Liver (tissue), 9 donors: ENCODE results near the gene FGFRL1. TPM values are rescaled to one million over a fixed set of nuclear protein-coding genes. Genes with fewer than 3 reads are reported as not detected.

Experiments
- DNase-seq: peaks from one replicate; pipeline ENCODE4 v3.0.0-alpha.2; 2017; ENCODE audit warnings: low spot score
- H3K27ac ChIP-seq, 2 donors: one replicate each; pipeline ENCODE4 v1.7.0; 2013; ENCODE audit warnings: inconsistent platforms in 2 of 2, low read length in 2 of 2, control low read depth in 1 of 2, low read depth in 1 of 2, mild to moderate bottlenecking in 1 of 2
- H3K27me3 ChIP-seq, 4 donors: one replicate each; pipeline versions ENCODE4 v1.6.1 to v1.7.0; 2013; ENCODE audit warnings: low read length in 3 of 4, inconsistent platforms in 1 of 4, mild to moderate bottlenecking in 1 of 4, moderate library complexity in 1 of 4; ENCODE audit not compliant: control insufficient read depth in 4 of 4, insufficient read depth in 4 of 4
- H3K36me3 ChIP-seq, 4 donors: one replicate each; pipeline versions ENCODE4 v1.6.1 to v1.7.0; 2013; ENCODE audit warnings: low read length in 3 of 4, mild to moderate bottlenecking in 3 of 4, low read depth in 1 of 4, moderate library complexity in 1 of 4; ENCODE audit not compliant: control insufficient read depth in 4 of 4, insufficient read depth in 3 of 4
- H3K4me1 ChIP-seq, 4 donors: one replicate each; pipeline versions ENCODE4 v1.6.1 to v1.7.0; 2013; ENCODE audit warnings: low read length in 3 of 4, mild to moderate bottlenecking in 3 of 4, moderate library complexity in 1 of 4; ENCODE audit not compliant: control insufficient read depth in 4 of 4, insufficient read depth in 4 of 4
- H3K4me3 ChIP-seq, 3 donors: one replicate each; pipeline versions ENCODE4 v1.6.1 to v1.7.0; 2013; ENCODE audit warnings: low read length in 3 of 3, control low read depth in 1 of 3, low read depth in 1 of 3, mild to moderate bottlenecking in 1 of 3
- H3K9ac ChIP-seq, 2 donors: one replicate each; pipeline ENCODE4 v1.7.0; 2013; ENCODE audit warnings: low read length in 2 of 2, mild to moderate bottlenecking in 2 of 2, moderate library complexity in 2 of 2, control low read depth in 1 of 2, low read depth in 1 of 2
- H3K9me3 ChIP-seq, 4 donors: one replicate each; pipeline versions ENCODE4 v1.6.1 to v1.7.0; 2013; ENCODE audit warnings: low read length in 3 of 4; ENCODE audit not compliant: control insufficient read depth in 4 of 4
- EGR1 ChIP-seq, 2 donors: IDR thresholded peaks; 2 replicates each; pipeline ENCODE4 v1.6.1; 2016 to 2018; ENCODE audit warnings: antibody characterized with exemption in 2 of 2, low read depth in 2 of 2
- FOXA1 ChIP-seq: IDR thresholded peaks from 2 replicates; pipeline ENCODE4 v1.6.1; 2016; ENCODE audit warnings: antibody characterized with exemption
- FOXA2 ChIP-seq: IDR thresholded peaks from 2 replicates; pipeline ENCODE4 v1.6.1; 2016; ENCODE audit warnings: antibody characterized with exemption
- GABPA ChIP-seq, 2 donors: IDR thresholded peaks in 1 of 2; conservative IDR thresholded peaks in 1 of 2; 2 replicates each; pipeline ENCODE4 v1.6.1; 2016; ENCODE audit warnings: antibody characterized with exemption in 2 of 2, mild to moderate bottlenecking in 1 of 2, moderate library complexity in 1 of 2
- HNF4A ChIP-seq, 2 donors: conservative IDR thresholded peaks; 2 replicates each; pipeline ENCODE4 v1.6.1; 2016; ENCODE audit warnings: antibody characterized with exemption in 2 of 2, mild to moderate bottlenecking in 2 of 2
- HNF4G ChIP-seq: IDR thresholded peaks from 2 replicates; pipeline ENCODE4 v1.6.1; 2016; ENCODE audit warnings: antibody characterized with exemption
- JUND ChIP-seq, 2 donors: IDR thresholded peaks; 2 replicates each; pipeline ENCODE4 v1.6.1; 2016; ENCODE audit warnings: antibody characterized with exemption in 2 of 2
- NR2F2 ChIP-seq: IDR thresholded peaks from 2 replicates; pipeline ENCODE4 v1.6.1; 2016; ENCODE audit warnings: antibody characterized with exemption
- RAD21 ChIP-seq, 2 donors: IDR thresholded peaks; 2 replicates each; pipeline ENCODE4 v1.6.1; 2016; ENCODE audit warnings: antibody characterized with exemption in 2 of 2, mild to moderate bottlenecking in 2 of 2
- RXRA ChIP-seq, 2 donors: IDR thresholded peaks; 2 replicates each; pipeline ENCODE4 v1.6.1; 2017 to 2018; ENCODE audit warnings: antibody characterized with exemption in 2 of 2, mild to moderate bottlenecking in 1 of 2
- SP1 ChIP-seq: IDR thresholded peaks from 2 replicates; pipeline ENCODE4 v1.6.1; 2018; ENCODE audit warnings: antibody characterized with exemption, mild to moderate bottlenecking
- TAF1 ChIP-seq: conservative IDR thresholded peaks from 2 replicates; pipeline ENCODE4 v1.6.1; 2016; ENCODE audit warnings: antibody characterized with exemption, mild to moderate bottlenecking
- YY1 ChIP-seq: IDR thresholded peaks from 2 replicates; pipeline ENCODE4 v1.6.1; 2016; ENCODE audit warnings: antibody characterized with exemption, mild to moderate bottlenecking
- WGBS: extraction: QIAGEN DNeasy Blood & Tissue Kit; methylation state at CpG from one replicate; pipeline ENCODE4 v1.1.7; 2013; 5-methylcytosine and 5-hydroxymethylcytosine counted together
- polyA plus RNA-seq, 2 donors: library from polyadenylated mRNA; stranded (reverse) in 1 of 2; unstranded in 1 of 2; fragments of 200-250 nt in 1 of 2; fragments of >200 nt in 1 of 2; fragmentation: Nextera tagmentation in 1 of 2; extraction: Ambion mirVana in 1 of 2; gene quantifications; one replicate each; pipeline versions ENCODE4 v1.2.1 to v1.2.3, GENCODE V29; 2013 to 2015
- total RNA-seq, 2 donors: library from RNA; depleted of rRNA; stranded (reverse); fragments of >200 nt; gene quantifications; one replicate each; pipeline ENCODE4 v1.2.3, GENCODE V29; 2014
- TF ChIP-seq, protein P1 (sequence below): fragments of 150-350 bp; IDR thresholded peaks from 2 replicates; pipeline ENCODE4 v1.5.1; 2017; ENCODE audit warnings: improper control_type of control experiment, low read depth, low read length; ENCODE audit not compliant: missing input control
- TF ChIP-seq, protein P2 (sequence below): IDR thresholded peaks from 2 replicates; pipeline ENCODE4 v1.6.1; 2016; ENCODE audit warnings: antibody characterized with exemption
- TF ChIP-seq, protein P3 (sequence below): IDR thresholded peaks from 2 replicates; pipeline ENCODE4 v1.6.1; 2016; ENCODE audit warnings: antibody characterized with exemption, mild to moderate bottlenecking
- TF ChIP-seq, protein P4 (sequence below): IDR thresholded peaks from 2 replicates; pipeline ENCODE4 v1.6.1; 2016; ENCODE audit warnings: antibody characterized with exemption
- TF ChIP-seq, protein P5 (sequence below): IDR thresholded peaks from 2 replicates; pipeline ENCODE4 v1.6.1; 2016; ENCODE audit warnings: antibody characterized with exemption
- donor health status: healthy.
- donor health status: healthy.
- donor health status: healthy.
- donor health status: healthy.
- donor health status: healthy.

FGFRL1 gene
- total and polyA plus RNA-seq, 4 donors = 14.2 to 49.1 (median 22.4) TPM

DNA sequence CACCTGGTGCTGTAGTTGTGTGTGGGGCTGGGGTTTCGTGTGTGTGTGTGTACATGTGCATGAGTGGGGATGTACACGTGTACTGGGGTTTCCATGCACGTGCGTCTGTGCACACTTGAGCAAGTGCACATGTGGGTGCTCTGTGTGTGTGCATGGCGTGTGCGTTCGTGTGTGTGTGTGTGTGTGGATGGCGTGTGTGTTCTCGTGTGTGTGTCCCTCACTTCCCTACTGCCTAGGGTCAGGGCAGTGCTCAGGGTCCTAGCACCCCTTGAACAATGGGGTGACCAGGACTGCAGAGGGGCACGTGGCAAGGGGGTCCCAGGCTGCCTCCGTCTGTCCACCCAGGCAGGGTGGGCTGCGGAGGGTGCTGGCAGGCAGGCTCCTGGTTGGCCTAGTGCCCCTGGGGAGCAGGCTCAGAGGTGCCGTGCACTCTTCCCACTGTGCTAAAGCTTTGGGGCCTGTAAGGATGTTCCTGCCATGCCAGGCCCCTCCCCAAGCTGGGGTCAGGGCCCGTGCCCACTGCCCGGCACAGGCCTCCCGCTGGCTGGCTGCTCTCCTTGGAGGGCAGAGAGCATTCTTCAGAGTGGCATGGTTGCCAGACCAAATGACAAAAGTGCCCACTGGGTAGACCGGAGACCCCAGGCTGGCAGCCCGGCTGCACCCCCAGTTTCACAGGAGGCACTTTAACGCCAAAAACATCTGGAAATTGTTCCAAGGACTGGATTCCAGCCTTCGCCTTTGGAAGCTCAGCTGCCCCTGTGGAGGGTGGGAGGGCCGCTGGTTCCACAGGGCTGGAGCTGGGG, 29.1 kb downstream of the FGFRL1 start:
- no peak overlapping the region for H3K9ac ChIP-seq
- H3K36me3 ChIP-seq = no peaks in the 10 kb centered on the region
- H3K4me1 ChIP-seq = peaks cover 0 to 2% (median 0%) of the 10 kb centered on the region in 4 donors
- no peaks in the 10 kb centered on the region for H3K9me3 ChIP-seq
- TF ChIP-seq HNF4G (no peak), NR2F2 (no peak), TAF1 (no peak), FOXA1 (no peak), YY1 (no peak), EGR1 (IDR thresholded peaks at IDR 0.05; ENCODE audit: low read depth in 2 of 2) (no peak), RAD21 (IDR thresholded peaks at IDR 0.05) (no peak), HNF4A (conservative IDR thresholded peaks at IDR 0.05) (no peak), SP1 (no peak), RXRA (IDR thresholded peaks at IDR 0.05) (no peak), FOXA2 (no peak), GABPA (IDR thresholded peaks at IDR 0.05 in 1 of 2, conservative IDR thresholded peaks at IDR 0.05 in 1 of 2) (no peak), JUND (IDR thresholded peaks at IDR 0.05) (no peak)
- TF ChIP-seq, protein P1, sequence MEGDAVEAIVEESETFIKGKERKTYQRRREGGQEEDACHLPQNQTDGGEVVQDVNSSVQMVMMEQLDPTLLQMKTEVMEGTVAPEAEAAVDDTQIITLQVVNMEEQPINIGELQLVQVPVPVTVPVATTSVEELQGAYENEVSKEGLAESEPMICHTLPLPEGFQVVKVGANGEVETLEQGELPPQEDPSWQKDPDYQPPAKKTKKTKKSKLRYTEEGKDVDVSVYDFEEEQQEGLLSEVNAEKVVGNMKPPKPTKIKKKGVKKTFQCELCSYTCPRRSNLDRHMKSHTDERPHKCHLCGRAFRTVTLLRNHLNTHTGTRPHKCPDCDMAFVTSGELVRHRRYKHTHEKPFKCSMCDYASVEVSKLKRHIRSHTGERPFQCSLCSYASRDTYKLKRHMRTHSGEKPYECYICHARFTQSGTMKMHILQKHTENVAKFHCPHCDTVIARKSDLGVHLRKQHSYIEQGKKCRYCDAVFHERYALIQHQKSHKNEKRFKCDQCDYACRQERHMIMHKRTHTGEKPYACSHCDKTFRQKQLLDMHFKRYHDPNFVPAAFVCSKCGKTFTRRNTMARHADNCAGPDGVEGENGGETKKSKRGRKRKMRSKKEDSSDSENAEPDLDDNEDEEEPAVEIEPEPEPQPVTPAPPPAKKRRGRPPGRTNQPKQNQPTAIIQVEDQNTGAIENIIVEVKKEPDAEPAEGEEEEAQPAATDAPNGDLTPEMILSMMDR = no peak
- TF ChIP-seq, protein P2, sequence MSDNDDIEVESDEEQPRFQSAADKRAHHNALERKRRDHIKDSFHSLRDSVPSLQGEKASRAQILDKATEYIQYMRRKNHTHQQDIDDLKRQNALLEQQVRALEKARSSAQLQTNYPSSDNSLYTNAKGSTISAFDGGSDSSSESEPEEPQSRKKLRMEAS = no peak
- TF ChIP-seq, protein P3, sequence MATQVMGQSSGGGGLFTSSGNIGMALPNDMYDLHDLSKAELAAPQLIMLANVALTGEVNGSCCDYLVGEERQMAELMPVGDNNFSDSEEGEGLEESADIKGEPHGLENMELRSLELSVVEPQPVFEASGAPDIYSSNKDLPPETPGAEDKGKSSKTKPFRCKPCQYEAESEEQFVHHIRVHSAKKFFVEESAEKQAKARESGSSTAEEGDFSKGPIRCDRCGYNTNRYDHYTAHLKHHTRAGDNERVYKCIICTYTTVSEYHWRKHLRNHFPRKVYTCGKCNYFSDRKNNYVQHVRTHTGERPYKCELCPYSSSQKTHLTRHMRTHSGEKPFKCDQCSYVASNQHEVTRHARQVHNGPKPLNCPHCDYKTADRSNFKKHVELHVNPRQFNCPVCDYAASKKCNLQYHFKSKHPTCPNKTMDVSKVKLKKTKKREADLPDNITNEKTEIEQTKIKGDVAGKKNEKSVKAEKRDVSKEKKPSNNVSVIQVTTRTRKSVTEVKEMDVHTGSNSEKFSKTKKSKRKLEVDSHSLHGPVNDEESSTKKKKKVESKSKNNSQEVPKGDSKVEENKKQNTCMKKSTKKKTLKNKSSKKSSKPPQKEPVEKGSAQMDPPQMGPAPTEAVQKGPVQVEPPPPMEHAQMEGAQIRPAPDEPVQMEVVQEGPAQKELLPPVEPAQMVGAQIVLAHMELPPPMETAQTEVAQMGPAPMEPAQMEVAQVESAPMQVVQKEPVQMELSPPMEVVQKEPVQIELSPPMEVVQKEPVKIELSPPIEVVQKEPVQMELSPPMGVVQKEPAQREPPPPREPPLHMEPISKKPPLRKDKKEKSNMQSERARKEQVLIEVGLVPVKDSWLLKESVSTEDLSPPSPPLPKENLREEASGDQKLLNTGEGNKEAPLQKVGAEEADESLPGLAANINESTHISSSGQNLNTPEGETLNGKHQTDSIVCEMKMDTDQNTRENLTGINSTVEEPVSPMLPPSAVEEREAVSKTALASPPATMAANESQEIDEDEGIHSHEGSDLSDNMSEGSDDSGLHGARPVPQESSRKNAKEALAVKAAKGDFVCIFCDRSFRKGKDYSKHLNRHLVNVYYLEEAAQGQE = no peak
- TF ChIP-seq, protein P4, sequence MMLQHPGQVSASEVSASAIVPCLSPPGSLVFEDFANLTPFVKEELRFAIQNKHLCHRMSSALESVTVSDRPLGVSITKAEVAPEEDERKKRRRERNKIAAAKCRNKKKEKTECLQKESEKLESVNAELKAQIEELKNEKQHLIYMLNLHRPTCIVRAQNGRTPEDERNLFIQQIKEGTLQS = no peak
- TF ChIP-seq, protein P5, sequence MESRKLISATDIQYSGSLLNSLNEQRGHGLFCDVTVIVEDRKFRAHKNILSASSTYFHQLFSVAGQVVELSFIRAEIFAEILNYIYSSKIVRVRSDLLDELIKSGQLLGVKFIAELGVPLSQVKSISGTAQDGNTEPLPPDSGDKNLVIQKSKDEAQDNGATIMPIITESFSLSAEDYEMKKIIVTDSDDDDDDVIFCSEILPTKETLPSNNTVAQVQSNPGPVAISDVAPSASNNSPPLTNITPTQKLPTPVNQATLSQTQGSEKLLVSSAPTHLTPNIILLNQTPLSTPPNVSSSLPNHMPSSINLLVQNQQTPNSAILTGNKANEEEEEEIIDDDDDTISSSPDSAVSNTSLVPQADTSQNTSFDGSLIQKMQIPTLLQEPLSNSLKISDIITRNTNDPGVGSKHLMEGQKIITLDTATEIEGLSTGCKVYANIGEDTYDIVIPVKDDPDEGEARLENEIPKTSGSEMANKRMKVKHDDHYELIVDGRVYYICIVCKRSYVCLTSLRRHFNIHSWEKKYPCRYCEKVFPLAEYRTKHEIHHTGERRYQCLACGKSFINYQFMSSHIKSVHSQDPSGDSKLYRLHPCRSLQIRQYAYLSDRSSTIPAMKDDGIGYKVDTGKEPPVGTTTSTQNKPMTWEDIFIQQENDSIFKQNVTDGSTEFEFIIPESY = no peak
- WGBS = 92% methylated on average over 21 of the region's 21 CpGs
- no peak for DNase-seq
- H3K4me3 ChIP-seq = no peak overlapping the region
- peaks cover 0 to 4% (median 0%) of the 10 kb centered on the region in 4 donors for H3K27me3 ChIP-seq
- H3K27ac ChIP-seq = no peak overlapping the region
